GM12878 (cell line): ENCODE results near the gene B3GALT6. TPM values are rescaled to one million over a fixed set of nuclear protein-coding genes. Genes with fewer than 3 reads are reported as not detected.

Experiments used
- ATAC-seq: fragments of 200-7000 bp; cut with Tn5 transposase; 3 replicates; pipeline ENCODE4 v1.9.1; 2020; ENCODE audit warnings: mild to moderate bottlenecking, moderate library complexity
- BruUV-seq: library from RNA; stranded (reverse); fragments of 400-500 nt; replicated peaks from 2 replicates; lab custom pipeline; 2021; lab: Mats Ljungman, UMichigan
- CTCF ChIA-PET: fragments of 300-600 bp; sonication (Branson Sonifier 250); formaldehyde crosslinking; extraction: SDS; loops from one replicate; lab custom pipeline; 2021; ENCODE audit warnings: inconsistent platforms; lab: Yijun Ruan, JAX
- POLR2A ChIA-PET: fragments of 350-600 bp; formaldehyde crosslinking; extraction: SDS; loops from one replicate; lab custom pipeline; 2021; ENCODE audit warnings: inconsistent platforms; lab: Charles Lee
- RAD21 ChIA-PET: fragments of 300-600 bp; sonication (Branson Sonifier 250); formaldehyde crosslinking; loops from one replicate; lab custom pipeline; 2023; ENCODE audit warnings: antibody characterized with exemption; ENCODE audit not compliant: unreplicated experiment; lab: Charles Lee
- SMC1A ChIA-PET: fragments of 300-600 bp; sonication (Branson Sonifier 250); formaldehyde crosslinking; loops from one replicate; lab custom pipeline; 2023; ENCODE audit not compliant: unreplicated experiment, uncharacterized antibody; lab: Charles Lee
- DNase-seq: peaks from one replicate; pipeline ENCODE4 v3.0.0-alpha.2; 2011; ENCODE audit warnings: low read depth, low spot score
- FAIRE-seq: peaks from 3 replicates; lab custom pipeline; 2011; peaks lifted over from hg19 to GRCh38; lab: Jason Lieb, UNC
- H2AFZ ChIP-seq: 2 replicates; pipeline ENCODE4 v1.6.0; 2011; ENCODE audit warnings: low read depth, low read length, control low read depth; ENCODE audit not compliant: control insufficient read depth
- H3K27ac ChIP-seq: 2 replicates; pipeline ENCODE4 v1.5.1; 2011; ENCODE audit warnings: control low read depth; ENCODE audit not compliant: control insufficient read depth, insufficient read depth
- H3K27me3 ChIP-seq, 2 experiments: replicated peaks in 1 of 2; 2 replicates each; pipeline versions ENCODE4 v1.6.0 to v1.6.1; 2011; ENCODE audit warnings: low read length in 1 of 2; ENCODE audit not compliant: control insufficient read depth in 2 of 2, insufficient read depth in 2 of 2
- H3K36me3 ChIP-seq, 2 experiments: 2 replicates each; pipeline ENCODE4 v1.5.1; 2011; ENCODE audit warnings: low read length in 1 of 2; ENCODE audit not compliant: control insufficient read depth in 2 of 2, insufficient read depth in 2 of 2
- H3K4me1 ChIP-seq: 2 replicates; pipeline ENCODE4 v1.6.1; 2011; ENCODE audit warnings: mild to moderate bottlenecking, low read length, moderate library complexity, mixed read lengths; ENCODE audit not compliant: control insufficient read depth, insufficient read depth
- H3K4me2 ChIP-seq: 2 replicates; pipeline ENCODE4 v1.6.0; 2011; ENCODE audit warnings: control low read depth; ENCODE audit not compliant: control insufficient read depth, insufficient read depth
- H3K4me3 ChIP-seq: fragments of 200-600 bp; sonication (generic); 2 replicates; pipeline ENCODE4 v1.5.1; 2016
- H3K79me2 ChIP-seq: 2 replicates; pipeline ENCODE4 v1.6.0; 2011; ENCODE audit warnings: low read length; ENCODE audit not compliant: control insufficient read depth, insufficient read depth
- H3K9ac ChIP-seq: 2 replicates; pipeline ENCODE4 v1.8.0; 2011; ENCODE audit warnings: low read length, control low read depth, mixed read lengths; ENCODE audit not compliant: control insufficient read depth, insufficient read depth
- H3K9me3 ChIP-seq: replicated peaks from 3 replicates; pipeline ENCODE4 v1.5.1; 2011; ENCODE audit warnings: mild to moderate bottlenecking, low read length; ENCODE audit not compliant: control insufficient read depth, insufficient read depth
- H4K20me1 ChIP-seq: 2 replicates; pipeline ENCODE4 v1.6.0; 2011; ENCODE audit not compliant: control insufficient read depth, insufficient read depth
- ASH2L ChIP-seq: fragments of 300-600, 200-600 bp; sonication (generic); IDR thresholded peaks from 2 replicates; pipeline ENCODE4 v1.6.1; 2017; ENCODE audit warnings: low read depth, mild to moderate bottlenecking, borderline replicate concordance
- ATF7 ChIP-seq: fragments of 450-650 bp; IDR thresholded peaks from 2 replicates; pipeline ENCODE4 v1.6.1; 2016; ENCODE audit warnings: low read depth, mild to moderate bottlenecking
- E2F4 ChIP-seq: IDR thresholded peaks from 2 replicates; pipeline ENCODE4 v1.6.1; 2012; ENCODE audit warnings: low read depth, low read length, improper control_type of control experiment
- ELK1 ChIP-seq: IDR thresholded peaks from 2 replicates; pipeline ENCODE4 v1.6.1; 2012; ENCODE audit warnings: low read depth, low read length, improper control_type of control experiment
- ESRRA ChIP-seq: IDR thresholded peaks from 2 replicates; pipeline ENCODE4 v1.6.1; 2012; ENCODE audit warnings: mild to moderate bottlenecking, low read length, improper control_type of control experiment
- KDM1A ChIP-seq: fragments of 200-600 bp; sonication (generic); IDR thresholded peaks from 2 replicates; pipeline ENCODE4 v1.6.1; 2016; ENCODE audit warnings: borderline replicate concordance
- MAX ChIP-seq: IDR thresholded peaks from 2 replicates; pipeline ENCODE4 v1.6.1; 2012; ENCODE audit warnings: low read depth, low read length, improper control_type of control experiment
- NR2F1 ChIP-seq: fragments of 450-650 bp; conservative IDR thresholded peaks from 2 replicates; pipeline ENCODE4 v1.6.1; 2017; ENCODE audit warnings: mild to moderate bottlenecking
- RELA ChIP-seq: fragments of 450-650 bp; IDR thresholded peaks from 2 replicates; pipeline ENCODE4 v1.8.0; 2014; ENCODE audit warnings: borderline replicate concordance; ENCODE audit not compliant: partially characterized antibody
- SRF ChIP-seq, 2 experiments: IDR thresholded peaks; 2 replicates each; pipeline ENCODE4 v1.6.1; 2011; ENCODE audit warnings: low read depth in 2 of 2, low read length in 2 of 2, mild to moderate bottlenecking in 1 of 2, moderate library complexity in 1 of 2
- SUPT20H ChIP-seq: IDR thresholded peaks from 2 replicates; pipeline ENCODE4 v1.6.1; 2011; ENCODE audit warnings: low read depth, mild to moderate bottlenecking, low read length, moderate library complexity, borderline replicate concordance; ENCODE audit not compliant: control insufficient read depth
- TCF7 ChIP-seq: IDR thresholded peaks from 2 replicates; pipeline ENCODE4 v1.6.1; 2014; ENCODE audit warnings: antibody characterized with exemption, borderline replicate concordance
- ZBTB40 ChIP-seq: fragments of 450-650 bp; IDR thresholded peaks from 2 replicates; pipeline ENCODE4 v1.6.1; 2016; ENCODE audit warnings: mild to moderate bottlenecking, moderate library complexity, borderline replicate concordance
- WGBS: methylation state at CpG from one replicate; pipeline ENCODE4 v1.1.6; 2016; ENCODE audit warnings: low lambda C conversion rate; ENCODE audit not compliant: insufficient replicate concordance, insufficient coverage; ENCODE audit errors: missing lambda C conversion rate; 5-methylcytosine and 5-hydroxymethylcytosine counted together
- in situ Hi-C: fragments of 300-500 bp; cut with MboI; formaldehyde crosslinking; loops from 9 replicates; pipeline ENCODE4 v1.14.3; 2018; ENCODE audit warnings: mixed read lengths
- intact Hi-C: fragments of 100-400 bp; cut with micrococcal nuclease; formaldehyde crosslinking; loops from one replicate; pipeline ENCODE4 v1.14.2; 2022; ENCODE audit not compliant: unreplicated experiment
- polyA plus RNA-seq, 11 experiments: library from polyadenylated mRNA; depleted of rRNA in 4 of 11; unstranded in 6 of 11; stranded (reverse) in 5 of 11; fragments of >200 nt; fragmentation: Nextera tagmentation in 4 of 11; fragmentation: Illumina TruSeq in 1 of 11; extraction: Ambion mirVana in 4 of 11; extraction: Trizol in 1 of 11; gene quantifications; 1 replicate in 1 of 11; 2 replicates in 10 of 11; pipeline versions ENCODE4 v1.2.1 to v1.2.3, GENCODE V29; 2011 to 2016; ENCODE audit warnings: inconsistent platforms in 2 of 11, missing spikeins in 2 of 11, low read depth in 1 of 11
- total RNA-seq, 4 experiments: library from RNA; depleted of rRNA in 3 of 4; stranded (reverse); fragments of >200 nt in 3 of 4; fragmentation: Illumina TruSeq in 1 of 4; extraction: Trizol in 1 of 4; gene quantifications; 2 replicates each; pipeline versions ENCODE4 v1.2.1 to v1.2.3, GENCODE V29; 2013 to 2021

B3GALT6 gene
- total and polyA plus RNA-seq, 10 of the 15 experiments (the other 5 are each of a cell fraction or from before 2014, with no cell fraction given) = 0.53 to 20.8 (median 4.5) TPM

- no peak for TF ChIP-seq E2F4
- TF ChIP-seq, all 136 proteins: peak for 0
Observed at GRCh38 chr1:1245178-1245816, 13.3 kb downstream of the B3GALT6 start (continued).

GRCh38 chr1:1245817-1246576, 14.0 kb downstream of the B3GALT6 start:
- no TSS peak for BruUV-seq
- no peak overlapping the region for H3K9ac ChIP-seq
- no peak overlapping the region for H2AFZ ChIP-seq
- H3K36me3 ChIP-seq = no peaks in the 10 kb centered on the region
- no peaks in the 10 kb centered on the region for H4K20me1 ChIP-seq
- POLR2A ChIA-PET = no interaction called here
- CTCF ChIA-PET = no interaction called here
- no peak for FAIRE-seq
- WGBS = 26% methylated on average over 23 of the region's 45 CpGs
- no peak for DNase-seq
- H3K4me1 ChIP-seq = peaks cover 7% of the 10 kb centered on the region
- peaks cover 1 to 5% of the 10 kb centered on the region in 2 experiments; a peak in 3 of 4 replicates for H3K27me3 ChIP-seq
- no peaks in the 10 kb centered on the region for H3K79me2 ChIP-seq
- no peak for ATAC-seq
- in situ Hi-C loops = no loop called here
- intact Hi-C loops = no loop called here
- H3K4me3 ChIP-seq = no peak overlapping the region
- SMC1A ChIA-PET = no interaction called here
- no peak overlapping the region for H3K27ac ChIP-seq
- H3K4me2 ChIP-seq = no peak overlapping the region
- RAD21 ChIA-PET = no interaction called here
- H3K9me3 ChIP-seq = no peaks in the 10 kb centered on the region
- TF ChIP-seq ZBTB40 (no peak), SRF (IDR thresholded peaks at IDR 0.05; ENCODE audit: low read depth in 2 of 2, low read length in 2 of 2) (no peak), ATF7 (no peak), NR2F1 (no peak), ESRRA (no peak), ELK1 (no peak), ASH2L (no peak), TCF7 (no peak), KDM1A (no peak), RELA (no peak), MAX (no peak), SUPT20H (no peak)
